T-cell (primary cell): Measurements from ENCODE around the gene PRRC2B. TPM values are rescaled to one million over a fixed set of nuclear protein-coding genes. Genes with fewer than 3 reads are reported as not detected.
A peak's percentile ranks its signal among the peaks of the same experiment; 100 is the strongest.

Experiments used
- ATAC-seq, 4 experiments: fragments of 200-7000 bp in 3 of 4; fragments of 150-1000 bp in 1 of 4; cut with Tn5 transposase; replicated peaks in 1 of 4; 1 replicate in 3 of 4; 2 replicates in 1 of 4; pipeline ENCODE4 v1.10.0; 2021; ENCODE audit warnings: moderate library complexity in 3 of 4, mild to moderate bottlenecking in 2 of 4, moderate number of reproducible peaks in 1 of 4
- CTCF ChIA-PET, 2 donors: fragments of 300-600 bp; sonication (Branson Sonifier 250); formaldehyde crosslinking; loops; one replicate each; lab custom pipeline; 2022; ENCODE audit warnings: antibody characterized with exemption in 2 of 2; lab: Charles Lee
- POLR2A ChIA-PET, 2 donors: fragments of 300-600 bp; sonication (Branson Sonifier 250); formaldehyde crosslinking; loops; one replicate each; lab custom pipeline; 2022; ENCODE audit warnings: antibody characterized with exemption in 2 of 2; lab: Charles Lee
- DNase-seq, 35 experiments: peaks; one replicate each; pipeline versions ENCODE4 v3.0.0 to v3.0.0-alpha.2; 2013 to 2023
- H3K27ac ChIP-seq: one replicate; pipeline ENCODE4 v1.5.1; 2013; ENCODE audit warnings: low read length
- H3K27me3 ChIP-seq, 2 experiments: replicated peaks in 1 of 2; 1 replicate in 1 of 2; 2 replicates in 1 of 2; pipeline versions ENCODE4 v1.6.1 to v1.7.0; 2013; ENCODE audit warnings: low read length in 1 of 2, mixed read lengths in 1 of 2; ENCODE audit not compliant: control insufficient read depth in 2 of 2, insufficient read depth in 2 of 2; ENCODE audit errors: extremely low read depth in 1 of 2
- H3K36me3 ChIP-seq, 2 donors: 1 replicate in 1 of 2; 2 replicates in 1 of 2; pipeline versions ENCODE4 v1.6.1 to v1.7.0; 2013; ENCODE audit warnings: low read length in 1 of 2; ENCODE audit not compliant: control insufficient read depth in 2 of 2, insufficient read depth in 1 of 2; ENCODE audit errors: extremely low read depth in 1 of 2
- H3K4me1 ChIP-seq, 2 experiments: 1 replicate in 1 of 2; 2 replicates in 1 of 2; pipeline versions ENCODE4 v1.6.1 to v1.7.0; 2013; ENCODE audit warnings: low read length in 2 of 2, mixed read lengths in 1 of 2; ENCODE audit not compliant: insufficient read depth in 2 of 2, control insufficient read depth in 1 of 2; ENCODE audit errors: extremely low read depth in 1 of 2
- H3K4me3 ChIP-seq, 2 donors: 1 replicate in 1 of 2; 2 replicates in 1 of 2; pipeline versions ENCODE4 v1.5.1 to v1.7.0; 2013; ENCODE audit warnings: mild to moderate bottlenecking in 2 of 2, low read length in 1 of 2, moderate library complexity in 1 of 2; ENCODE audit not compliant: control insufficient read depth in 1 of 2; ENCODE audit errors: extremely low read depth in 1 of 2
- H3K9me3 ChIP-seq: 2 replicates; pipeline ENCODE4 v1.7.0; 2013
- H3K27ac Mint-ChIP-seq, 2 donors: one replicate each; pipeline ENCODE4 v1.8.0; 2020 to 2021; ENCODE audit warnings: mild to moderate bottlenecking in 2 of 2, mixed read lengths in 2 of 2
- H3K27me3 Mint-ChIP-seq, 2 donors: one replicate each; pipeline ENCODE4 v1.8.0; 2021 to 2022; ENCODE audit warnings: mixed read lengths in 2 of 2
- H3K36me3 Mint-ChIP-seq: one replicate; pipeline ENCODE4 v1.8.0; 2021; ENCODE audit warnings: mixed read lengths
- H3K4me1 Mint-ChIP-seq, 3 donors: one replicate each; pipeline ENCODE4 v1.8.0; 2020 to 2022; ENCODE audit warnings: mixed read lengths in 3 of 3, mild to moderate bottlenecking in 1 of 3
- H3K4me3 Mint-ChIP-seq, 3 donors: one replicate each; pipeline ENCODE4 v1.8.0; 2020 to 2022; ENCODE audit warnings: mild to moderate bottlenecking in 3 of 3, mixed read lengths in 3 of 3, moderate library complexity in 3 of 3
- H3K9me3 Mint-ChIP-seq, 3 donors: one replicate each; pipeline ENCODE4 v1.8.0; 2020 to 2022; ENCODE audit warnings: mixed read lengths in 3 of 3
- WGBS: methylation state at CpG from one replicate; pipeline ENCODE4 v1.1.5; 2013; ENCODE audit warnings: missing lambda C conversion rate; ENCODE audit not compliant: insufficient coverage; 5-methylcytosine and 5-hydroxymethylcytosine counted together
- total RNA-seq, 35 experiments: library from RNA in 6 of 35; stranded (reverse) in 6 of 35; fragments of 120-200 nt in 1 of 35; gene quantifications; one replicate each; pipeline versions ENCODE4 v1.2.1 to v1.2.4 and lab custom pipeline; 2013 to 2026

PRRC2B gene
- total RNA-seq, 5 donors from 2014 or later (not counting 1 experiment from before 2014, with no cell fraction given): 259 to 375 (median 370) TPM

GRCh38 chr9:131382850-131383729 is 10.8 kb upstream of the PRRC2B start:
- Mint-ChIP-seq H3K4me1 (peaks cover 0 to 4% (median 3%) of the 10 kb centered on the region in 3 donors), H3K4me3 (no peak overlapping the region), H3K27ac (no peak overlapping the region), H3K27me3 (no peaks in the 10 kb centered on the region), H3K9me3 (no peaks in the 10 kb centered on the region), H3K36me3 (no peaks in the 10 kb centered on the region)
- 92% methylated on average over 14 of the region's 19 CpGs for whole genome bisulfite sequencing
- Histone ChIP-seq H3K9me3 (no peaks in the 10 kb centered on the region), H3K27ac (no peak overlapping the region), H3K27me3 (no peaks in the 10 kb centered on the region), H3K36me3 (no peaks in the 10 kb centered on the region), H3K4me3 (no peak overlapping the region), H3K4me1 (no peaks in the 10 kb centered on the region)
- ATAC-seq: no peak
- ChIA-PET POLR2A (no interaction called here), CTCF (interaction anchor here (0.6 to 0.7 kb wide), 2 partner anchors 10 to 68 kb away, joined by 3 to 8 read pairs; no protein-coding TSS in a partner anchor)
- DNase-seq: no peak

DNA sequence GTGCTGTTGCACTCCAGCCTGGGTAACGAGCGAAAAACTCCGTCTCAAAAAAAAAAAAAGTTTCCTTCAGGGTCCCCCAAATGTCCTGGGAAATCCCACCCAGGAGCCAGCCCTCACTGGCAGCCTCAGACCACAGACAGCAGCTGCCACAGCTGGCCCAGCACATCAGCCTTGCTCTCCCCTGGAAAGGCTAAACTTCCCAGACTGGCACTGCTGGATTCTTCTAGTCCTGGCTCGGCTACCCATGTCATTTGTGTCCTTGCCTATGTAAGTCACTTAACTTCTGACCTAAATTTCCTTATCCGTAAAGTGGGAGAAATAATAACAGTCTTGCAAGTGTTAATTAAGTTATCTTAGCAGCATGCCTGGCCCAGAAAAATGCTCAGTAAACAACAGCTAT is 8.6 kb upstream of the PRRC2B start:
- H3K4me1 Mint-ChIP-seq: peaks cover 0 to 4% (median 3%) of the 10 kb centered on the region in 3 donors
- no peaks in the 10 kb centered on the region for H3K9me3 ChIP-seq
- H3K4me3 ChIP-seq: no peak overlapping the region
- no peak overlapping the region for H3K4me3 Mint-ChIP-seq
- ATAC-seq (no peak), DNase-seq (no peak)
- no peak overlapping the region for H3K27ac ChIP-seq
- no peaks in the 10 kb centered on the region for H3K9me3 Mint-ChIP-seq
- no peaks in the 10 kb centered on the region for H3K36me3 Mint-ChIP-seq
- POLR2A ChIA-PET: interaction anchor here in 1 of 2 donors (0.5 kb wide), 1 partner anchor 21 kb away, joined by 7 read pairs; no protein-coding TSS in a partner anchor
- 50% methylated on average over 2 of the region's 5 CpGs for WGBS
- H3K27me3 ChIP-seq: no peaks in the 10 kb centered on the region
- H3K27ac Mint-ChIP-seq: no peak overlapping the region
- H3K36me3 ChIP-seq: no peaks in the 10 kb centered on the region
- H3K4me1 ChIP-seq: no peaks in the 10 kb centered on the region
- no peaks in the 10 kb centered on the region for H3K27me3 Mint-ChIP-seq
- CTCF ChIA-PET: interaction anchor here in 1 of 2 donors (0.6 to 0.7 kb wide), 3 partner anchors 22 to 207 kb away, joined by 3 to 4 read pairs (median 4); no protein-coding TSS in a partner anchor

DNA sequence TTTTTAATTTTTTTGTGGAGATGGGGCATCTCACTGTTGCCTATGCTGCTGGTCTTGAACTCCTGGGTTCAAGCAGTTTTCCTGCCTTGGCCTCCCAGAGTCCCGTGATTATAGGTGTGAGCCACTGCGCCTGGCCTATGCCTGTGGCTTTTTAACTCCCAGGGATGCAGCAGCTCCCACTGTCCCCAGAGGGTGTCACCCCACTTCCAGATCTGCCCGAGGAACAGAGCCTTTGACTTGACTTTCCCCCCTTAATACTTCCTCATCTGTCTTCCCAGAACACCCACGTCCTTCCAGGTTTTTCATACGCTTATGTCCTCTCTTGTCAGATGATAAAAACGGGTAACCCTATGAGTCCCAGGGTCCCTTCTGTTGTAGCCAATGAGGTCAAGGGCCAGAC is 7.6 kb upstream of the PRRC2B start:
- Mint-ChIP-seq H3K27me3 (no peaks in the 10 kb centered on the region), H3K4me1 (peaks cover 0 to 4% (median 3%) of the 10 kb centered on the region in 3 donors), H3K4me3 (no peak overlapping the region), H3K36me3 (no peaks in the 10 kb centered on the region), H3K27ac (no peak overlapping the region), H3K9me3 (no peaks in the 10 kb centered on the region)
- no peaks in the 10 kb centered on the region for H3K27me3 ChIP-seq
- H3K9me3 ChIP-seq: no peaks in the 10 kb centered on the region
- DNase-seq (no peak), ATAC-seq (peak in 1 of 4 experiments; percentile 50)
- H3K27ac ChIP-seq: no peak overlapping the region
- H3K4me3 ChIP-seq: no peak overlapping the region
- 85% methylated on average over 5 of the region's 6 CpGs for WGBS
- no peaks in the 10 kb centered on the region for H3K36me3 ChIP-seq
- no peaks in the 10 kb centered on the region for H3K4me1 ChIP-seq
- ChIA-PET POLR2A (no interaction called here), CTCF (no interaction called here)

DNA sequence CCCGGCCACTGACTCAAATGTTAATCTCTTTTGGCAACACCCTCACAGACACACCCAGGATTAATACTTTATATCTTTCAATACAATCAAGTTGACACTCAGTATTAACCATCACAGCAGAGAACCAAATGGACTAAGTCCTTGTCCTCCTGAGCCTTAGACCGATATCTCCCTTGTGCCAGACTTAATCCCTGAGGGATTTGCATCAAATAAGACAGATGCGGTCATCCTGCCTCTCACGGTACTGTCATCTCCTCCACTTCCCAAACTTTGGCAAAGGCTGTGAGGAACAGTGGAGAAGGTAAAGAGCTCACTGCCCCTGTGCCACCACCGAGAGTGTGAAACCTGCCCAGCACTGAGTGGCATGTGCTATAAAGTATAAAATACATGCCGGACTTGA is 6.5 kb upstream of the PRRC2B start:
- Histone ChIP-seq H3K4me3 (no peak overlapping the region), H3K9me3 (no peaks in the 10 kb centered on the region), H3K4me1 (peaks cover 0 to under 1% of the 10 kb centered on the region in 2 experiments), H3K36me3 (no peaks in the 10 kb centered on the region), H3K27me3 (no peaks in the 10 kb centered on the region), H3K27ac (no peak overlapping the region)
- no peak for ATAC-seq
- Mint-ChIP-seq H3K4me3 (no peak overlapping the region), H3K4me1 (peaks cover 0 to 4% (median 3%) of the 10 kb centered on the region in 3 donors), H3K27ac (no peak overlapping the region), H3K36me3 (no peaks in the 10 kb centered on the region), H3K9me3 (no peaks in the 10 kb centered on the region), H3K27me3 (no peaks in the 10 kb centered on the region)
- DNase-seq: no peak
- POLR2A ChIA-PET: no interaction called here
- WGBS: no CpG with 5 or more reads among the region's 6 CpGs
- CTCF ChIA-PET: interaction anchor here in 1 of 2 donors (1.3 kb wide), 1 partner anchor 20 kb away, joined by 5 read pairs; no protein-coding TSS in a partner anchor

DNA sequence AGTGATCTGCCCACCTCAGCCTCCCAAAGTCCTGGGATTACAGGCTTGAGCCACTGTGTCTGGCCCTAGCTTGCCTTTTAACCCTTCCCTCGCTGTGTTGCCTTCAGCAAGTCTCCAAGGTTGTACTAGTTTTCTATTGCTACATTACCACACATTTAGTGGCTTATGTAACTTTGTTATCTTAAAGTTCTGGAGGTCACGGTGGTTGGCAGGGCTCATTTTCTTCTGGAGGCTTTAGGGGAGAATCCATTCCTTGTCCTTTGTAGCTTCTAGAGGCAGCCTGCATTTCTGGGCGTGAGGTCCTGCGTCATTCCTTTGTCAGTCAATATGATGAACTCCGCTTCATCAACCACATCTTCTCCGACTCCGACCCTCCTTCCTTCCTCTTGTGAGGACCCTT is 2.9 kb upstream of the PRRC2B start:
- Mint-ChIP-seq H3K27ac (peak overlapping the region; percentile 31 to 37), H3K9me3 (no peaks in the 10 kb centered on the region), H3K4me1 (peaks cover 16 to 20% (median 18%) of the 10 kb centered on the region in 3 donors), H3K36me3 (no peaks in the 10 kb centered on the region), H3K4me3 (no peak overlapping the region), H3K27me3 (no peaks in the 10 kb centered on the region)
- POLR2A ChIA-PET: interaction anchor here (0.5 to 0.6 kb wide), 2 partner anchors 15 to 73 kb away, joined by 4 to 7 read pairs; no protein-coding TSS in a partner anchor
- Histone ChIP-seq H3K4me1 (peaks cover 14 to 24% of the 10 kb centered on the region in 2 experiments), H3K27ac (no peak overlapping the region), H3K36me3 (no peaks in the 10 kb centered on the region), H3K4me3 (no peak overlapping the region), H3K9me3 (no peaks in the 10 kb centered on the region), H3K27me3 (no peaks in the 10 kb centered on the region)
- ATAC-seq (no peak), DNase-seq (no peak)
- WGBS: 93% methylated on average over 5 of the region's 7 CpGs
- CTCF ChIA-PET: interaction anchor here in 1 of 2 donors (0.6 kb wide), 1 partner anchor 13 kb away, joined by 3 read pairs; no protein-coding TSS in a partner anchor

- Mint-ChIP-seq H3K4me3 (no peak overlapping the region), H3K36me3 (no peaks in the 10 kb centered on the region), H3K27me3 (no peaks in the 10 kb centered on the region), H3K4me1 (peaks cover 19 to 25% (median 23%) of the 10 kb centered on the region in 3 donors), H3K27ac (peak overlapping the region; percentile 31 to 37), H3K9me3 (no peaks in the 10 kb centered on the region)
- POLR2A ChIA-PET: interaction anchor here (0.5 to 0.6 kb wide), 2 partner anchors 16 to 72 kb away, joined by 4 to 7 read pairs; no protein-coding TSS in a partner anchor
- Histone ChIP-seq H3K27me3 (no peaks in the 10 kb centered on the region), H3K9me3 (no peaks in the 10 kb centered on the region), H3K36me3 (no peaks in the 10 kb centered on the region), H3K4me1 (peaks cover 16 to 28% of the 10 kb centered on the region in 2 experiments), H3K27ac (no peak overlapping the region), H3K4me3 (no peak overlapping the region)
- DNase-seq (no peak), ATAC-seq (no peak)
- WGBS: no CpG with 5 or more reads among the region's 4 CpGs
- CTCF ChIA-PET: interaction anchor here in 1 of 2 donors (0.6 kb wide), 1 partner anchor 12 kb away, joined by 3 read pairs; no protein-coding TSS in a partner anchor
These were observed 2.4 kb upstream of the PRRC2B start for GRCh38 chr9:131391504-131391903.
